Stimulated activated naive CD8-positive, alpha-beta T cell treated with anti-CD3 and anti-CD28 coated beads, Interleukin-15, amount 100 ng/mL, for 72 hours (primary cell): Measurements from ENCODE around the gene SART3.
A peak's percentile ranks its signal among the peaks of the same experiment; 100 is the strongest.
"Not testable (repeated sequence)": the region's sequence is repeated elsewhere in the genome, so short reads cannot be mapped to it uniquely, and the experiment has no call there.

Source experiments
- ATAC-seq: fragments of 150-1000 bp; cut with Tn5 transposase; 2 replicates; pipeline ENCODE4 v1.10.0; 2021; ENCODE audit warnings: mild to moderate bottlenecking, moderate library complexity
- DNase-seq, 2 donors: peaks; one replicate each; pipeline ENCODE4 v3.0.0; 2021 to 2022
- H3K27ac Mint-ChIP-seq, 2 donors: one replicate each; pipeline ENCODE4 v1.8.0; 2022; ENCODE audit warnings: mild to moderate bottlenecking in 2 of 2, mixed read lengths in 2 of 2, moderate library complexity in 2 of 2
- H3K27me3 Mint-ChIP-seq: one replicate; pipeline ENCODE4 v1.8.0; 2022; ENCODE audit warnings: mixed read lengths
- H3K4me1 Mint-ChIP-seq: one replicate; pipeline ENCODE4 v1.8.0; 2022; ENCODE audit warnings: mild to moderate bottlenecking, mixed read lengths
- H3K4me3 Mint-ChIP-seq, 2 donors: one replicate each; pipeline ENCODE4 v1.8.0; 2022; ENCODE audit warnings: mild to moderate bottlenecking in 2 of 2, mixed read lengths in 2 of 2, moderate library complexity in 1 of 2
- H3K9me3 Mint-ChIP-seq, 2 donors: one replicate each; pipeline ENCODE4 v1.8.0; 2022; ENCODE audit warnings: mixed read lengths in 2 of 2

Gene SART3

GRCh38 chr12:108514468-108514972 lies 46.5 kb downstream of the SART3 start:
- DNase-seq: no peak
- Mint-ChIP-seq H3K27me3 (no peaks in the 10 kb centered on the region), H3K9me3 (no peaks in the 10 kb centered on the region), H3K4me1 (peaks cover 46% of the 10 kb centered on the region), H3K4me3 (peak overlapping the region; percentile 91), H3K27ac (peak overlapping the region; percentile 93)
- ATAC-seq: peak; percentile 48

DNA sequence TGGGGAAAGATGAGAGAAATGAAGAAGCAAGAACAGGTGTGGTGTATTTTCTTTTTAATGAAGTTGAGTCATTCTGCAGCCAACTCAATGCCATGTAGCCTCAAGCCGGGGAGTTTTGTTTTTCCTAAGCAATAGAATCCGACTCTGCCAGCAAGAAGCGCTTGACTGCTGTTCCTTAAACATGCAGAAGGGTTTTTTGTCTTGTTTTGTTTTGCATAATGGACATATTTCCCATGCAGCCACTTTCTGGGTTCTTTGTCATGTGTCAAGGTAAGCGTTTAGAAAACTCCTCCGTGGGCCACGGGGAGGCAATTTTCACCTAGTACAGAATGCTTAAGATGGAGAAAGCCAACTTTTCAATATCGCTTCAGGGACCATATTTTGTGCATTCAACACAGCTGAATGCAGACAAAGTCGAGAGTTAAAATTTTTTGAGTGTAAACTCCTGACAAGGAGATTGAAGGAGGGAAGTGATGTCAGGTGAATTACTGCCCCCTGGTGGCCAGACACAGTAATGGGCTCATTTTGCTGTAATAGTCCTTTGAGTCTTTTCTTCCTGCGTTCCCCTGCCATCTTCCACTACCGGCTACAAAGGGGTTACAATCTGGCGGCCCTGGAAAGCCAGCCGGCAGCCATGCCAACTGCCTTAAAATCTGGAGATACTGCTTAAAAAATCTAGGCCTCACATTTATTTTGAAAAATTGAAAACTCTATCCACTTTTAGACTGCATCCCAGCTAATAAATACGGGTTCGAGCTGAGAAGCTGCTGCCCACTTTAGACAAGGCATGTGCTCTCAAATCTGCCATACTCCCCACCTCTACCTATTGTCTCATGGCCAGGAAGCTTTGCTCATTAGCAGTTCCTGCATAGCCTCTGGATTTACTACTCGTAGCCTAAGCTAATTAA lies 49.1 kb downstream of the SART3 start:
- ATAC-seq: no peak
- no peaks in the 10 kb centered on the region for H3K9me3 Mint-ChIP-seq
- H3K27ac Mint-ChIP-seq: no peak overlapping the region

DNA sequence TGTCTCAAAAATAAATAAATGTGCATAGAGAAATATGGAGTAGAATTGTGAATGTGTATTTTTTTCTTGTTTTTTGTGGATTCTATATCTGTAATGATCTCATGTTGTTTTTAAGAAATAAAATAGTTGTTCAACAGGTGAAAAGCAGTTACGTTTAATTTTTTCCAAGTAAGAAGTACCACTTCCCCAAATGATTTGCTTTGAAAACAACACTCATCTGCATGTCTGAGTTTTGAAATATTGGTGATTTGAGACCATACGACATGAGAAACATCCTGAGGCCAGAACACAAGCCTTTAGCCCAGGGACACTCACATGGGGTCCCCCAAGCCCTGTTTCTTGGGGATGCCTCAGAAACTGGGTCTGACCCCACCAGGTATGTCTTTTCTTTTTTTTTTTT lies 50.1 kb downstream of the SART3 start:
- H3K27ac Mint-ChIP-seq: no peak overlapping the region
- H3K4me1 Mint-ChIP-seq: peaks cover 33% of the 10 kb centered on the region
- no peaks in the 10 kb centered on the region for H3K27me3 Mint-ChIP-seq
- ATAC-seq (no peak), DNase-seq (no peak)
- no peaks in the 10 kb centered on the region for H3K9me3 Mint-ChIP-seq
- H3K4me3 Mint-ChIP-seq: no peak overlapping the region

More for the DNA sequence above, 49.1 kb downstream of the SART3 start:
- Mint-ChIP-seq H3K27me3 (no peaks in the 10 kb centered on the region), H3K4me1 (peaks cover 44% of the 10 kb centered on the region), H3K4me3 (peak overlapping the region in 1 of 2 donors; percentile 62)
- DNase-seq: peak; percentile 69 to 71

- H3K4me3 Mint-ChIP-seq: no peak overlapping the region
- peaks cover 0 to 3% of the 10 kb centered on the region in 2 donors for H3K9me3 Mint-ChIP-seq
- H3K27me3 Mint-ChIP-seq: peaks cover 10% of the 10 kb centered on the region
- DNase-seq (no peak), ATAC-seq (no peak)
- H3K27ac Mint-ChIP-seq: no peak overlapping the region
- peaks cover 30% of the 10 kb centered on the region for H3K4me1 Mint-ChIP-seq
These were observed 51.2 kb downstream of the SART3 start for GRCh38 chr12:108509806-108510205.

GRCh38 chr12:108507971-108508642 lies 52.9 kb downstream of the SART3 start:
- Mint-ChIP-seq H3K27ac (no peak overlapping the region), H3K4me1 (peaks cover 19% of the 10 kb centered on the region), H3K9me3 (peaks cover 12 to 16% of the 10 kb centered on the region in 2 donors), H3K4me3 (no peak overlapping the region), H3K27me3 (peaks cover 20% of the 10 kb centered on the region)
- peak; percentile 87 for ATAC-seq
- DNase-seq: no peak

- no peak overlapping the region for H3K4me3 Mint-ChIP-seq
- peaks cover 32% of the 10 kb centered on the region for H3K27me3 Mint-ChIP-seq
- peaks cover 8% of the 10 kb centered on the region for H3K4me1 Mint-ChIP-seq
- no peak for ATAC-seq
- no peak for DNase-seq
- H3K9me3 Mint-ChIP-seq: peaks cover 25 to 28% of the 10 kb centered on the region in 2 donors
- no peak overlapping the region for H3K27ac Mint-ChIP-seq
These were observed 55.8 kb downstream of the SART3 start for GRCh38 chr12:108505129-108505528.

- H3K4me3 Mint-ChIP-seq: no peak overlapping the region
- peaks cover 42% of the 10 kb centered on the region for H3K27me3 Mint-ChIP-seq
- H3K4me1 Mint-ChIP-seq: peaks cover 1% of the 10 kb centered on the region
- H3K9me3 Mint-ChIP-seq: peaks cover 25 to 28% of the 10 kb centered on the region in 2 donors
- DNase-seq (no peak), ATAC-seq (no peak)
- no peak overlapping the region for H3K27ac Mint-ChIP-seq
These were observed 58.1 kb downstream of the SART3 start for GRCh38 chr12:108502922-108503321.

- DNase-seq (no peak), ATAC-seq (no peak)
- no peak overlapping the region for H3K4me3 Mint-ChIP-seq
- H3K9me3 Mint-ChIP-seq: peaks cover 9 to 23% of the 10 kb centered on the region in 2 donors
- no peak overlapping the region for H3K27ac Mint-ChIP-seq
- peaks cover 36% of the 10 kb centered on the region for H3K27me3 Mint-ChIP-seq
- H3K4me1 Mint-ChIP-seq: no peaks in the 10 kb centered on the region
These were observed 62.8 kb downstream of the SART3 start for GRCh38 chr12:108498136-108498535.

DNA sequence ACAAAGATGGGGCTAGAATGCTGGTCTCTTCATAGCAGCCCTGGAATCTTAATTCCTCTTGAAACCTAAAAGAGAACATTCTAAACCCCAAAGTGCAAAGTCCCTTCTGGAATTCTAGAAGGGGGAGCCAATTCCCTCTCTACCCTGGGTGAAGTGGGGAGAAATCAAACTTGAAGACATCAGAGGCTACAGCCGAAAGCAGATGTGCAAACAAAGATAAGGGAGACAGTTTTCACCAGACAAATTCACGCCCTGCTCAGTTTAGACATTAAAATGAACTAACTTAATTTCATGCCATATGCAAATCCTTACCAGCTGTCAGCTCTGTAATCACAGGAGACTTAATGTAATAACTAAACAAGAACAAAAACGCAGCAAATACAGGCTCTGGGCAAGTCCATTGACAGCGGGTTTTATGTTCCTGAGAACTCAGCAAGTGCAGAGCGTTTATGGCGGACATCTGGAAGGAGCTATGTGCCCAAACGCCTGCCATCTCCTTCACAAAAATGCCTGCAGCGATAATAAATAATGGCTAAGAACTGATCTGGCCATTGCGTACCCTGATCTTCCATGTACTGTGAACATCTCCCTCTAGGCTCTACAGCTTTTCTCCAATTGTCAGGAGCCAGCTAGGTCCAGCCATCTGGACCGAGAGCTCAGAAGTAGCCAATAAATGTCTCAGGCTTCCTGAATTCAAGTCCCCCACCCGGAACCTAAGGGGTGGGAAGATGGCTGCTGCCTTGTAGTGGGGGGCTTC lies 65.0 kb downstream of the SART3 start:
- Mint-ChIP-seq H3K27ac (no peak overlapping the region), H3K4me1 (no peaks in the 10 kb centered on the region), H3K4me3 (no peak overlapping the region), H3K27me3 (peaks cover 34% of the 10 kb centered on the region), H3K9me3 (peaks cover 0 to 6% of the 10 kb centered on the region in 2 donors)
- no peak for DNase-seq
- ATAC-seq: no peak

GRCh38 chr12:108495054-108495453 lies 65.9 kb downstream of the SART3 start:
- DNase-seq: peak in 1 of 2 donors; percentile 33
- Mint-ChIP-seq H3K4me3 (no peak overlapping the region), H3K27me3 (peaks cover 35% of the 10 kb centered on the region), H3K27ac (no peak overlapping the region), H3K4me1 (no peaks in the 10 kb centered on the region), H3K9me3 (peaks cover 0 to 6% of the 10 kb centered on the region in 2 donors)
- ATAC-seq: peak; percentile 52

DNA sequence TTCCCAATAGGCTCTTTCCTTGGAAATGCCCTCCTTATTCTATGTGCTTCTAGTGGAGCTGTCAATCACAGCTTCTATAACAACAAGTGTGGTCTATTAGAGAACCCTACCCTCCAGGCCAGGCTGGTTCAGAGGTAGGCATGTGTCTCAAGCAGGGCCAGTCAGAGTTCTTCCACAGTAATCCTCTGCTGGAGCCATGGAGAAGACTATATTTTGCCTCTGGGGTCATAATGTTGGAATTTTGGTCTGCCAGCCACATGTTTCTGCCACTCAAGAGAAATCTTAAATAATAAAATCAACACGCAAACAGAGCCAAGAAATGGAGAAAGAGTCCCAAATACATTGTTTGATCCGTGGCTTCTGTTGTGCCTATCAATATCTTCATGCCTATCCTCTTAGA lies 69.7 kb downstream of the SART3 start:
- H3K4me1 Mint-ChIP-seq: no peaks in the 10 kb centered on the region
- no peak overlapping the region for H3K27ac Mint-ChIP-seq
- H3K4me3 Mint-ChIP-seq: no peak overlapping the region
- peaks cover 6 to 18% of the 10 kb centered on the region in 2 donors for H3K9me3 Mint-ChIP-seq
- ATAC-seq (no peak), DNase-seq (no peak)
- peaks cover 46% of the 10 kb centered on the region for H3K27me3 Mint-ChIP-seq

GRCh38 chr12:108487029-108487428 lies 73.9 kb downstream of the SART3 start:
- not testable (repeated sequence) for H3K4me1 Mint-ChIP-seq, DNase-seq, ATAC-seq, H3K4me3 Mint-ChIP-seq, H3K27ac Mint-ChIP-seq
- Mint-ChIP-seq H3K9me3 (peaks cover 6 to 15% of the 10 kb centered on the region in 2 donors), H3K27me3 (peaks cover 54% of the 10 kb centered on the region)

DNA sequence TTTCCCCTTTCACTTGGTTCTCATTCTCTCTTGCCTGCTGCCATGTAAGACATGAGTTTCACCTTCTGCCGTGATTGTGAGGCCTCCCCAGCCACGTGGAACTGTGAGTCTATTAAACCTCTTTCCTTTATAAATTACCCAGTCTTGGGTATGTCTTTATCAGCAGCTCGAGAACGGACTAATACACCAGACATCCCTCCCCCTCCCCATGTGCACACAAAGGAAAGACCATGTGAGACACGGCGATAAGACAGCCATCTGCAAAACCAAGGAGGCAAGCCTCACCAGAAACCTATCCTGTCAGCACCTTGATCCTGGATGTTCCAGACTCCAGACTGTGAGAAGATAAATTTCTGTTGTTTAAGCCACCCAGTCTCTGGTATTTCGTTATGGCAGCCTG lies 75.6 kb downstream of the SART3 start:
- not testable (repeated sequence) for DNase-seq, H3K27ac Mint-ChIP-seq, ATAC-seq, H3K4me1 Mint-ChIP-seq, H3K4me3 Mint-ChIP-seq
- Mint-ChIP-seq H3K27me3 (peaks cover 56% of the 10 kb centered on the region), H3K9me3 (peaks cover 6 to 15% of the 10 kb centered on the region in 2 donors)

GRCh38 chr12:108484845-108485244 lies 76.1 kb downstream of the SART3 start:
- Mint-ChIP-seq H3K4me1 (no peaks in the 10 kb centered on the region), H3K27me3 (peaks cover 61% of the 10 kb centered on the region)

DNA sequence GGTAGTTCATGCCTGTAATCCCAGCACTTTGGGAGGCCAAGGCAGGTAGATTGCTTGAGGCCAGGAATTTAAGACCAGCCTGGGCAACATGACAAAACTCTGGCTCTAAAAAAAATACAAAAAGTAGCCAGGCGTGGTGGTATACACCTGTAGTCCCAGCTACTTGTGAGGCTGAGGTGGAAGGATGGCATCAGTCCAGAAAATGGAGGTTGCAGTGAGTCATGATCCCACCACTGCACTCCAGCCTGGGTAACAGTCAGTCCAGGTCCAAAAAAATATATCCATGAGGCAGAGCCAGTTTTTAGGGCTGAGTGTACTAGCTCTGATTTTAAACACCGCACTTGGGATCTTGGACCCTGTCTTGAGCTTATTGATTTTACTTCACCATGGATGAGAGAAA lies 76.5 kb downstream of the SART3 start:
- peaks cover 65% of the 10 kb centered on the region for H3K27me3 Mint-ChIP-seq
- no peaks in the 10 kb centered on the region for H3K4me1 Mint-ChIP-seq
- DNase-seq (no peak), ATAC-seq (no peak)
- no peak overlapping the region for H3K27ac Mint-ChIP-seq
- H3K9me3 Mint-ChIP-seq: peaks cover 6 to 15% of the 10 kb centered on the region in 2 donors
- H3K4me3 Mint-ChIP-seq: no peak overlapping the region

More at GRCh38 chr12:108484845-108485244, 76.1 kb downstream of the SART3 start:
- no peak for DNase-seq
- no peak overlapping the region for H3K27ac Mint-ChIP-seq
- peaks cover 6 to 15% of the 10 kb centered on the region in 2 donors for H3K9me3 Mint-ChIP-seq
- no peak for ATAC-seq
- no peak overlapping the region for H3K4me3 Mint-ChIP-seq
